Trophoblast cell (in vitro differentiated cells and primary cell): ENCODE data around the gene DNAL1.

Experiments
- DNase-seq, 2 donors: peaks; one replicate each; pipeline ENCODE4 v3.0.0-alpha.2; 2016
- H2AFZ ChIP-seq: 2 replicates; pipeline ENCODE4 v1.6.1; 2013; ENCODE audit warnings: low read length, moderate library complexity, mild to moderate bottlenecking; ENCODE audit not compliant: insufficient read depth, poor library complexity
- H2AK5ac ChIP-seq: 2 replicates; pipeline ENCODE4 v1.6.1; 2013; ENCODE audit warnings: mild to moderate bottlenecking, low read length
- H2BK120ac ChIP-seq: 2 replicates; pipeline ENCODE4 v1.6.1; 2013; ENCODE audit warnings: low read length, mild to moderate bottlenecking, moderate library complexity; ENCODE audit not compliant: insufficient read depth, poor library complexity
- H2BK12ac ChIP-seq: 2 replicates; pipeline ENCODE4 v1.6.1; 2013; ENCODE audit warnings: mild to moderate bottlenecking, low read length, moderate library complexity
- H2BK5ac ChIP-seq: 2 replicates; pipeline ENCODE4 v1.6.1; 2013; ENCODE audit warnings: low read length, low read depth, moderate library complexity, mild to moderate bottlenecking; ENCODE audit not compliant: poor library complexity
- H3K14ac ChIP-seq: 2 replicates; pipeline ENCODE4 v1.6.1; 2013; ENCODE audit warnings: mild to moderate bottlenecking, low read length
- H3K18ac ChIP-seq: 2 replicates; pipeline ENCODE4 v1.6.1; 2013; ENCODE audit warnings: mild to moderate bottlenecking, low read length
- H3K23ac ChIP-seq: 2 replicates; pipeline ENCODE4 v1.6.1; 2013; ENCODE audit warnings: low read length
- H3K27ac ChIP-seq: 2 replicates; pipeline ENCODE4 v1.5.1; 2013; ENCODE audit warnings: low read depth, mild to moderate bottlenecking, inconsistent platforms, low read length, moderate library complexity
- H3K27me3 ChIP-seq: 2 replicates; pipeline ENCODE4 v1.6.1; 2013; ENCODE audit warnings: inconsistent platforms, mild to moderate bottlenecking, low read length, moderate library complexity; ENCODE audit not compliant: insufficient read depth
- H3K36me3 ChIP-seq, 2 experiments: 1 replicate in 1 of 2; 2 replicates in 1 of 2; pipeline ENCODE4 v1.6.1; 2013; ENCODE audit warnings: low read length in 2 of 2, mild to moderate bottlenecking in 2 of 2, moderate library complexity in 1 of 2; ENCODE audit not compliant: insufficient read depth in 2 of 2, control insufficient read depth in 1 of 2
- H3K4ac ChIP-seq: 2 replicates; pipeline ENCODE4 v1.6.1; 2013; ENCODE audit warnings: low read depth, mild to moderate bottlenecking, low read length, moderate library complexity
- H3K4me1 ChIP-seq, 2 experiments: 1 replicate in 1 of 2; 2 replicates in 1 of 2; pipeline ENCODE4 v1.6.1; 2013; ENCODE audit warnings: low read length in 2 of 2, mild to moderate bottlenecking in 2 of 2, moderate library complexity in 1 of 2; ENCODE audit not compliant: insufficient read depth in 2 of 2, control insufficient read depth in 1 of 2
- H3K4me2 ChIP-seq: 2 replicates; pipeline ENCODE4 v1.6.1; 2013; ENCODE audit warnings: inconsistent platforms, mild to moderate bottlenecking, low read length, moderate library complexity
- H3K4me3 ChIP-seq: 2 replicates; pipeline ENCODE4 v1.5.1; 2013; ENCODE audit warnings: mild to moderate bottlenecking, low read depth, low read length, inconsistent platforms
- H3K79me1 ChIP-seq: one replicate; pipeline ENCODE4 v1.6.1; 2013; ENCODE audit warnings: low read length
- H3K79me2 ChIP-seq: 2 replicates; pipeline ENCODE4 v1.6.1; 2013; ENCODE audit warnings: low read length, mild to moderate bottlenecking; ENCODE audit not compliant: control insufficient read depth, insufficient read depth, poor library complexity
- H3K9ac ChIP-seq: 2 replicates; pipeline ENCODE4 v1.6.1; 2013; ENCODE audit warnings: mild to moderate bottlenecking, low read length
- H3K9me3 ChIP-seq: 2 replicates; pipeline ENCODE4 v1.6.1; 2013; ENCODE audit warnings: low read depth, mild to moderate bottlenecking, control low read depth, inconsistent platforms, low read length; ENCODE audit not compliant: insufficient read depth
- H4K12ac ChIP-seq: 2 replicates; pipeline ENCODE4 v1.6.1; 2013; ENCODE audit warnings: low read depth, mild to moderate bottlenecking, low read length, moderate library complexity
- H4K8ac ChIP-seq: 2 replicates; pipeline ENCODE4 v1.6.1; 2013; ENCODE audit warnings: low read depth, mild to moderate bottlenecking, low read length, moderate library complexity
- H4K91ac ChIP-seq: one replicate; pipeline ENCODE4 v1.6.1; 2013; ENCODE audit warnings: low read depth, mild to moderate bottlenecking, low read length, moderate library complexity
- WGBS: extraction: QIAGEN DNeasy Blood & Tissue Kit; methylation state at CpG from one replicate; pipeline ENCODE4 v1.1.7; 2013; ENCODE audit warnings: missing lambda C conversion rate; ENCODE audit not compliant: insufficient read length, insufficient coverage; ENCODE audit errors: extremely low coverage; 5-methylcytosine and 5-hydroxymethylcytosine counted together

DNAL1 gene

GRCh38 chr14:73723406-73723796 is 78.6 kb downstream of the DNAL1 start:
- no peak overlapping the region for H3K9ac ChIP-seq
- H3K4me1 ChIP-seq = peaks cover 0 to 2% of the 10 kb centered on the region in 2 experiments
- peaks cover 65 to 82% of the 10 kb centered on the region in 2 experiments for H3K36me3 ChIP-seq
- WGBS = no CpG with 5 or more reads among the region's 7 CpGs
- H3K23ac ChIP-seq = no peak overlapping the region
- H2AK5ac ChIP-seq = no peak overlapping the region
- no peak overlapping the region for H4K12ac ChIP-seq
- no peaks in the 10 kb centered on the region for H3K79me2 ChIP-seq
- H3K27ac ChIP-seq = no peak overlapping the region
- no peak overlapping the region for H4K8ac ChIP-seq
- H3K4me2 ChIP-seq = no peak overlapping the region
- H3K18ac ChIP-seq = no peak overlapping the region
- no peaks in the 10 kb centered on the region for H3K27me3 ChIP-seq
- H3K79me1 ChIP-seq = no peaks in the 10 kb centered on the region
- peaks cover 2% of the 10 kb centered on the region for H3K9me3 ChIP-seq
- no peak overlapping the region for H2BK5ac ChIP-seq
- DNase-seq = no peak
- H4K91ac ChIP-seq = no peak overlapping the region
- H2AFZ ChIP-seq = no peak overlapping the region
- H2BK12ac ChIP-seq = no peak overlapping the region
- H2BK120ac ChIP-seq = no peak overlapping the region
- H3K4ac ChIP-seq = no peak overlapping the region
- H3K4me3 ChIP-seq = no peak overlapping the region
- no peak overlapping the region for H3K14ac ChIP-seq

- H3K4me1 ChIP-seq = peaks cover 0 to 5% of the 10 kb centered on the region in 2 experiments
- WGBS = no CpG with 5 or more reads among the region's 12 CpGs
- no peaks in the 10 kb centered on the region for H3K27me3 ChIP-seq
Measured at GRCh38 chr14:73723797-73724661, 79.2 kb downstream of the DNAL1 start.

GRCh38 chr14:73724696-73725095 is 79.9 kb downstream of the DNAL1 start:
- no peak overlapping the region for H3K23ac ChIP-seq
- no peak overlapping the region for H2AFZ ChIP-seq
- DNase-seq = no peak
- H3K14ac ChIP-seq = no peak overlapping the region
- H3K27ac ChIP-seq = no peak overlapping the region
- H3K79me1 ChIP-seq = no peaks in the 10 kb centered on the region
- peaks cover 2% of the 10 kb centered on the region for H3K9me3 ChIP-seq
- no peak overlapping the region for H3K18ac ChIP-seq
- no peak overlapping the region for H2BK120ac ChIP-seq
- H4K12ac ChIP-seq = no peak overlapping the region
- H3K4me2 ChIP-seq = no peak overlapping the region
- no peak overlapping the region for H2BK12ac ChIP-seq
- no peak overlapping the region for H2BK5ac ChIP-seq
- H3K79me2 ChIP-seq = no peaks in the 10 kb centered on the region
- no peak overlapping the region for H2AK5ac ChIP-seq
- no peak overlapping the region for H3K4me3 ChIP-seq
- peaks cover 56 to 77% of the 10 kb centered on the region in 2 experiments for H3K36me3 ChIP-seq
- H4K8ac ChIP-seq = no peak overlapping the region
- no CpG with 5 or more reads among the region's 2 CpGs for WGBS
- H3K9ac ChIP-seq = no peak overlapping the region
- no peaks in the 10 kb centered on the region for H3K27me3 ChIP-seq
- no peak overlapping the region for H3K4ac ChIP-seq
- H4K91ac ChIP-seq = no peak overlapping the region
- H3K4me1 ChIP-seq = peaks cover 0 to 5% of the 10 kb centered on the region in 2 experiments

More at GRCh38 chr14:73723797-73724661, 79.2 kb downstream of the DNAL1 start:
- H3K14ac ChIP-seq = no peak overlapping the region
- DNase-seq = peak; percentile 45 to 47
- H3K9ac ChIP-seq = no peak overlapping the region
- H3K79me1 ChIP-seq = no peaks in the 10 kb centered on the region
- peaks cover 59 to 78% of the 10 kb centered on the region in 2 experiments for H3K36me3 ChIP-seq
- H3K27ac ChIP-seq = no peak overlapping the region
- no peak overlapping the region for H3K4me3 ChIP-seq
- H2BK5ac ChIP-seq = no peak overlapping the region
- H3K9me3 ChIP-seq = peaks cover 2% of the 10 kb centered on the region
- H3K4ac ChIP-seq = no peak overlapping the region
- H2AK5ac ChIP-seq = no peak overlapping the region
- H3K79me2 ChIP-seq = no peaks in the 10 kb centered on the region
- H3K18ac ChIP-seq = no peak overlapping the region
- H3K23ac ChIP-seq = no peak overlapping the region
- H4K8ac ChIP-seq = no peak overlapping the region
- no peak overlapping the region for H2AFZ ChIP-seq
- no peak overlapping the region for H2BK120ac ChIP-seq
- no peak overlapping the region for H3K4me2 ChIP-seq
- no peak overlapping the region for H4K12ac ChIP-seq
- H4K91ac ChIP-seq = no peak overlapping the region
- H2BK12ac ChIP-seq = no peak overlapping the region

- no peak overlapping the region for H3K4me3 ChIP-seq
- no peak overlapping the region for H3K9ac ChIP-seq
- H3K4ac ChIP-seq = no peak overlapping the region
- H4K12ac ChIP-seq = peak overlapping the region; percentile 20
- no peak overlapping the region for H3K27ac ChIP-seq
- H3K23ac ChIP-seq = no peak overlapping the region
- H3K79me2 ChIP-seq = no peaks in the 10 kb centered on the region
- no peaks in the 10 kb centered on the region for H3K79me1 ChIP-seq
- no peak overlapping the region for H3K14ac ChIP-seq
- no peak overlapping the region for H2BK120ac ChIP-seq
- no peaks in the 10 kb centered on the region for H3K27me3 ChIP-seq
- no peak overlapping the region for H2BK12ac ChIP-seq
- H2AFZ ChIP-seq = no peak overlapping the region
- DNase-seq = no peak
- H2AK5ac ChIP-seq = no peak overlapping the region
- H3K4me1 ChIP-seq = peaks cover 0 to 5% of the 10 kb centered on the region in 2 experiments
- no peak overlapping the region for H4K91ac ChIP-seq
- H3K4me2 ChIP-seq = no peak overlapping the region
- no peaks in the 10 kb centered on the region for H3K9me3 ChIP-seq
- H3K18ac ChIP-seq = no peak overlapping the region
- no peak overlapping the region for H2BK5ac ChIP-seq
- WGBS = no CpG with 5 or more reads among the region's 8 CpGs
- H3K36me3 ChIP-seq = peaks cover 55 to 76% of the 10 kb centered on the region in 2 experiments
- H4K8ac ChIP-seq = no peak overlapping the region
Measured at GRCh38 chr14:73725116-73726024, 80.6 kb downstream of the DNAL1 start.
